ENCODE measurements around the gene PAX5.

DNA sequence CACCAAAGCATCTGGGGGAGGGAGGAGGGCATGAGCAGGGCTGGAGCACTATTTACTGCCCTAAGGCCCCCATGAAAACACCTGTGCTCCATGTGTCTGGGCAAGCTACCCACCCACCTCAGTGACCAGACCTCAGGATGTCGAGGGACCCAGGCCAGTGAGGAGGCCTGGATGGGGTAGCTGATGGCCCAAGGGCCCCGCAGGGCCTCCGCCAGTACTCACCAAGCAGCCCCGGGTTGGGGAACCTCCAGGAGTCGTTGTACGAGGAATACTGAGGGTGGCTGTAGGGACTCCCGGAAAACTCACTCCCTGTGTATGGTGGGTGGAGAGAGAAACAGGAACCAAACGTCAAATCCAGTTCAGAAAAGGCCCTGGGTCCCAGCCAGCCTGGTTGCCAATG is 187.4 kb downstream of the PAX5 start:
- TF ChIP-seq CTCF (conservative IDR thresholded peaks at IDR 0.05 in 1 of 2, IDR thresholded peaks at IDR 0.05 in 1 of 2; ENCODE audit: low read depth in 1 of 2, low read length in 2 of 2) (no peak), EZH2 (IDR thresholded peaks at IDR 0.05; ENCODE audit: low read length, missing control alignments) (no peak)
